Activated CD4-positive, alpha-beta T cell treated with anti-CD3 and anti-CD28 coated beads, Interleukin-2, amount 10 ng/mL, durations not matched to agents 7 days and 5 days (primary cell): ENCODE data around the gene ADCY6. TPM values are rescaled to one million over a fixed set of nuclear protein-coding genes. Genes with fewer than 3 reads are reported as not detected.

ENCODE experiments used
- CTCF ChIA-PET: fragments of 350-600 bp; sonication (Branson Sonifier 250); formaldehyde crosslinking; loops from one replicate; lab custom pipeline; 2021; ENCODE audit warnings: antibody characterized with exemption; lab: Charles Lee
- POLR2A ChIA-PET: fragments of 350-600 bp; sonication (Branson Sonifier 250); formaldehyde crosslinking; loops from one replicate; lab custom pipeline; 2021; ENCODE audit warnings: antibody characterized with exemption; lab: Charles Lee
- DNase-seq: peaks from one replicate; pipeline ENCODE4 v3.0.0-alpha.2; 2020
- H3K27ac Mint-ChIP-seq: one replicate; pipeline ENCODE4 v1.8.0; 2021; ENCODE audit warnings: mild to moderate bottlenecking, moderate library complexity, mixed read lengths
- H3K27me3 Mint-ChIP-seq: one replicate; pipeline ENCODE4 v1.8.0; 2021; ENCODE audit warnings: mixed read lengths
- H3K36me3 Mint-ChIP-seq: one replicate; pipeline ENCODE4 v1.8.0; 2021; ENCODE audit warnings: low read depth, mixed read lengths
- H3K4me1 Mint-ChIP-seq: one replicate; pipeline ENCODE4 v1.8.0; 2021; ENCODE audit warnings: mixed read lengths
- H3K4me3 Mint-ChIP-seq: one replicate; pipeline ENCODE4 v1.8.0; 2021; ENCODE audit warnings: mild to moderate bottlenecking, moderate library complexity, mixed read lengths
- H3K9me3 Mint-ChIP-seq: one replicate; pipeline ENCODE4 v1.8.0; 2021; ENCODE audit warnings: mixed read lengths
- total RNA-seq, 2 experiments: library from RNA; stranded (reverse); gene quantifications; one replicate each; pipeline ENCODE4 v1.2.3, GENCODE V29; 2021

Gene ADCY6
- total RNA-seq, 2 experiments from 2014 or later: not detected

- Mint-ChIP-seq H3K4me3 (no peak overlapping the region), H3K27me3 (peaks cover 4% of the 10 kb centered on the region), H3K27ac (no peak overlapping the region), H3K9me3 (no peaks in the 10 kb centered on the region), H3K4me1 (peaks cover 5% of the 10 kb centered on the region), H3K36me3 (peaks cover under 1% of the 10 kb centered on the region)
- CTCF ChIA-PET: interaction anchor here (0.9 to 2.8 kb wide), 5 partner anchors 9 to 30 kb away, joined by 3 to 20 read pairs (median 4); no protein-coding TSS in a partner anchor
- POLR2A ChIA-PET: no interaction called here
- no peak for DNase-seq
Measured at GRCh38 chr12:48823281-48823680, 34.4 kb upstream of the ADCY6 start.

GRCh38 chr12:48822711-48823110 lies 33.8 kb upstream of the ADCY6 start:
- POLR2A ChIA-PET: no interaction called here
- no peak for DNase-seq
- no peak overlapping the region for H3K27ac Mint-ChIP-seq
- CTCF ChIA-PET: interaction anchor here (0.6 to 2.8 kb wide), 4 partner anchors 8 to 53 kb away, joined by 4 to 20 read pairs (median 6); no protein-coding TSS in a partner anchor
- H3K4me1 Mint-ChIP-seq: peaks cover 9% of the 10 kb centered on the region
- H3K4me3 Mint-ChIP-seq: no peak overlapping the region
- no peaks in the 10 kb centered on the region for H3K9me3 Mint-ChIP-seq
- no peaks in the 10 kb centered on the region for H3K36me3 Mint-ChIP-seq
- peaks cover 6% of the 10 kb centered on the region for H3K27me3 Mint-ChIP-seq

GRCh38 chr12:48822139-48822538 lies 33.2 kb upstream of the ADCY6 start:
- Mint-ChIP-seq H3K4me3 (no peak overlapping the region), H3K4me1 (peaks cover 15% of the 10 kb centered on the region), H3K27me3 (peaks cover 11% of the 10 kb centered on the region), H3K27ac (no peak overlapping the region), H3K36me3 (no peaks in the 10 kb centered on the region), H3K9me3 (no peaks in the 10 kb centered on the region)
- ChIA-PET CTCF (interaction anchor here (0.6 to 2.5 kb wide), 2 partner anchors 31 to 53 kb away, joined by 4 to 9 read pairs; no protein-coding TSS in a partner anchor), POLR2A (no interaction called here)
- no peak for DNase-seq

- H3K27me3 Mint-ChIP-seq: peaks cover 20% of the 10 kb centered on the region
- no peak overlapping the region for H3K27ac Mint-ChIP-seq
- no peaks in the 10 kb centered on the region for H3K36me3 Mint-ChIP-seq
- H3K4me3 Mint-ChIP-seq: no peak overlapping the region
- peaks cover 30% of the 10 kb centered on the region for H3K4me1 Mint-ChIP-seq
- no peak for DNase-seq
- ChIA-PET POLR2A (no interaction called here), CTCF (interaction anchor here (0.6 to 1.6 kb wide), 4 partner anchors 10 to 113 kb away, joined by 3 read pairs; no protein-coding TSS in a partner anchor)
- H3K9me3 Mint-ChIP-seq: no peaks in the 10 kb centered on the region
Measured at GRCh38 chr12:48819986-48820725, 31.3 kb upstream of the ADCY6 start.

- peak overlapping the region; percentile 42 for H3K27ac Mint-ChIP-seq
- peak overlapping the region; percentile 80 for H3K4me3 Mint-ChIP-seq
- H3K36me3 Mint-ChIP-seq: no peaks in the 10 kb centered on the region
- peaks cover 20% of the 10 kb centered on the region for H3K27me3 Mint-ChIP-seq
- CTCF ChIA-PET: interaction anchor here (1.0 to 5.3 kb wide), 3 partner anchors 11 to 34 kb away, joined by 3 to 27 read pairs (median 3); partner anchors contain the start of gene DDX23
- peak; percentile 56 for DNase-seq
- peaks cover 32% of the 10 kb centered on the region for H3K4me1 Mint-ChIP-seq
- POLR2A ChIA-PET: no interaction called here
- H3K9me3 Mint-ChIP-seq: no peaks in the 10 kb centered on the region
Measured at GRCh38 chr12:48818831-48819590, 30.1 kb upstream of the ADCY6 start.

GRCh38 chr12:48817873-48818830 lies 29.3 kb upstream of the ADCY6 start, which contains the start of gene CACNB3:
CACNB3 (plus strand) TSS chr12:48818496; CDS start chr12:48818930, 434 bp downstream.
- CTCF ChIA-PET: interaction anchor here (0.6 to 5.3 kb wide), 5 partner anchors 9 to 329 kb away, joined by 3 to 27 read pairs (median 4); partner anchors contain the start of gene DDX23
- H3K27ac Mint-ChIP-seq: peak within 1 kb of the TSS; percentile 42
- peak; percentile 84 for DNase-seq
- H3K27me3 Mint-ChIP-seq: peaks cover 20% of the 10 kb centered on the region
- no peaks in the 10 kb centered on the region for H3K9me3 Mint-ChIP-seq
- H3K36me3 Mint-ChIP-seq: no peaks in the 10 kb centered on the region
- POLR2A ChIA-PET: no interaction called here
- peaks cover 37% of the 10 kb centered on the region for H3K4me1 Mint-ChIP-seq
- peak within 1 kb of the TSS; percentile 88 for H3K4me3 Mint-ChIP-seq

GRCh38 chr12:48816143-48816854 lies 27.4 kb upstream of the ADCY6 start:
- CTCF ChIA-PET: interaction anchor here (1.0 to 5.3 kb wide), 10 partner anchors 11 to 92 kb away, joined by 3 to 28 read pairs (median 6); partner anchors contain the start of genes DDX23 and RND1
- Mint-ChIP-seq H3K36me3 (no peaks in the 10 kb centered on the region), H3K27me3 (peaks cover 20% of the 10 kb centered on the region), H3K9me3 (no peaks in the 10 kb centered on the region), H3K4me1 (peaks cover 37% of the 10 kb centered on the region), H3K4me3 (peak overlapping the region; percentile 88), H3K27ac (peak overlapping the region; percentile 29)
- POLR2A ChIA-PET: no interaction called here
- DNase-seq: no peak

- H3K9me3 Mint-ChIP-seq: no peaks in the 10 kb centered on the region
- POLR2A ChIA-PET: interaction anchor here (0.6 to 1.5 kb wide), 2 partner anchors 37 to 38 kb away, joined by 3 to 4 read pairs; partner anchors contain the start of gene DDX23
- peak overlapping the region; percentile 85 for H3K27ac Mint-ChIP-seq
- no peaks in the 10 kb centered on the region for H3K36me3 Mint-ChIP-seq
- CTCF ChIA-PET: interaction anchor here (0.6 to 5.3 kb wide), 39 partner anchors 9 to 1485 kb away, joined by 3 to 28 read pairs (median 4); partner anchors contain the start of genes DDX23, KANSL2 and RND1
- peaks cover 37% of the 10 kb centered on the region for H3K4me1 Mint-ChIP-seq
- peak; percentile 33 for DNase-seq
- peaks cover 20% of the 10 kb centered on the region for H3K27me3 Mint-ChIP-seq
- H3K4me3 Mint-ChIP-seq: peak overlapping the region; percentile 84
Measured at GRCh38 chr12:48815126-48816110, 26.5 kb upstream of the ADCY6 start.

- ChIA-PET CTCF (interaction anchor here (0.6 to 5.3 kb wide), 42 partner anchors 9 to 1485 kb away, joined by 3 to 28 read pairs (median 4); partner anchors contain the start of genes DDX23, KANSL2 and RND1), POLR2A (interaction anchor here (0.6 to 1.5 kb wide), 2 partner anchors 38 to 39 kb away, joined by 3 to 4 read pairs; partner anchors contain the start of gene DDX23)
- H3K27ac Mint-ChIP-seq: peak overlapping the region; percentile 85
- DNase-seq: peak; percentile 70
- no peaks in the 10 kb centered on the region for H3K36me3 Mint-ChIP-seq
- peak overlapping the region; percentile 84 for H3K4me3 Mint-ChIP-seq
- no peaks in the 10 kb centered on the region for H3K9me3 Mint-ChIP-seq
- peaks cover 37% of the 10 kb centered on the region for H3K4me1 Mint-ChIP-seq
- H3K27me3 Mint-ChIP-seq: peaks cover 17% of the 10 kb centered on the region
Measured at GRCh38 chr12:48814262-48815125, 25.6 kb upstream of the ADCY6 start.
